Fibroblast of pulmonary artery (primary cell): Measurements from ENCODE around the gene PHETA1.

Experiments used
- DNase-seq: peaks from one replicate; pipeline ENCODE4 v3.0.0-alpha.2; 2010; ENCODE audit warnings: low read depth
- H3K4me3 ChIP-seq: replicated peaks from 2 replicates; pipeline ENCODE4 v1.5.1; 2011; ENCODE audit warnings: low read depth, mild to moderate bottlenecking, control low read depth, low read length, moderate library complexity
- TF ChIP-seq, protein P1 (sequence below): IDR thresholded peaks from 2 replicates; pipeline ENCODE4 v1.5.1; 2011; ENCODE audit warnings: mild to moderate bottlenecking, control low read depth, low read length, inconsistent platforms; ENCODE audit errors: missing control alignments

Gene PHETA1

DNA sequence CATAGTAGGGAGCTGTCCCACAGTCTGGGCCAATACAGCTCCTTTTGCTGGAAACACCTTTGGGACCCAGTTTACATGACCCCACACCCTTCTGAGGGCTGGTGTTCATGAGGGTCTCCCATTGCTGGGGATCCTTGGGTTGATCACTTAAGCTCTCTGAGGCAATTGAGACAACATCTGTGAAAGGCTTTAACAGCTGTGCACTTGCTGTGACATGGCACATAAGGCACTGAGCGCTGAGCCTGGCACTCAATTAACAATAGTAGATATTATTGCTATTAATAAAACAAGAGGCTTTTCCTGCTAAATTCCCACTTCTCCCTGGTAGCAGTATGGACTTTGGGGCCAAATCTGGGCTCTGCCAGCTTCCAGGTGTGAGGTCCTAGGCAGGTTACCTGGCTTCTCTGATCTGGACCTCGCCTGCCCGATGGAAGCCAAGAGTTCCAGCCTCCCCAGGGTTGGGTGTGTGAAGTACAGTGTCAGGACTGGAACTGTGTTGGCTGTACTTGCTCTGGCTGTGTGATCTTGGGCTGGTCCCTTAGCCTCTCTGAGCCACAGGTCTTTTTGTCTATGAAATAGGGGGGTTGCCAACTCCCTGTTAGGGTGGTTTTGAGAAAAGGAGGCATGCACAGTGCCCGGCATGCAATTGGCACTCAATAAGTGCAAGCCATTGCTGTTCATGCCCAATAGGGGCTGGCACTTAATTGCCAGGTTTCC lies 39.9 kb upstream of the PHETA1 start:
- TF ChIP-seq, protein P1, sequence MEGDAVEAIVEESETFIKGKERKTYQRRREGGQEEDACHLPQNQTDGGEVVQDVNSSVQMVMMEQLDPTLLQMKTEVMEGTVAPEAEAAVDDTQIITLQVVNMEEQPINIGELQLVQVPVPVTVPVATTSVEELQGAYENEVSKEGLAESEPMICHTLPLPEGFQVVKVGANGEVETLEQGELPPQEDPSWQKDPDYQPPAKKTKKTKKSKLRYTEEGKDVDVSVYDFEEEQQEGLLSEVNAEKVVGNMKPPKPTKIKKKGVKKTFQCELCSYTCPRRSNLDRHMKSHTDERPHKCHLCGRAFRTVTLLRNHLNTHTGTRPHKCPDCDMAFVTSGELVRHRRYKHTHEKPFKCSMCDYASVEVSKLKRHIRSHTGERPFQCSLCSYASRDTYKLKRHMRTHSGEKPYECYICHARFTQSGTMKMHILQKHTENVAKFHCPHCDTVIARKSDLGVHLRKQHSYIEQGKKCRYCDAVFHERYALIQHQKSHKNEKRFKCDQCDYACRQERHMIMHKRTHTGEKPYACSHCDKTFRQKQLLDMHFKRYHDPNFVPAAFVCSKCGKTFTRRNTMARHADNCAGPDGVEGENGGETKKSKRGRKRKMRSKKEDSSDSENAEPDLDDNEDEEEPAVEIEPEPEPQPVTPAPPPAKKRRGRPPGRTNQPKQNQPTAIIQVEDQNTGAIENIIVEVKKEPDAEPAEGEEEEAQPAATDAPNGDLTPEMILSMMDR: no peak
- DNase-seq: no peak
- peak overlapping the region; percentile 90 for H3K4me3 ChIP-seq

DNA sequence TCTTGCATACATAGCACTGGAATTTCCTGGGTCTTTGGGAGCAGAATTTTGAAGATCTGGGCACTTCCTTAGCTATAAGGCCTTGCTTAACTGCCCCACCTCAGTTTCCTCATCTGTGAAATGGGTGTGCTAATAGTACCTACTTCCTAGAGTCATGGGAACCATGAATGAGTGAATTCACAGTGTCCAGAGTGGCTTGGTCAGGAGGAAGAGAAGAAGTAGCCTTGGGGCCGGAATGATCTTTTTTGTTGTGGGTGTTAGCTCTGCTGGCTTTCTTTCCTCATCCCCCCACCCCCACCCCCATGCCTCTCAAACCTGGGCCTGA lies 39.2 kb upstream of the PHETA1 start:
- TF ChIP-seq, protein P1: no peak
- DNase-seq: no peak
- peak overlapping the region; percentile 90 for H3K4me3 ChIP-seq

DNA sequence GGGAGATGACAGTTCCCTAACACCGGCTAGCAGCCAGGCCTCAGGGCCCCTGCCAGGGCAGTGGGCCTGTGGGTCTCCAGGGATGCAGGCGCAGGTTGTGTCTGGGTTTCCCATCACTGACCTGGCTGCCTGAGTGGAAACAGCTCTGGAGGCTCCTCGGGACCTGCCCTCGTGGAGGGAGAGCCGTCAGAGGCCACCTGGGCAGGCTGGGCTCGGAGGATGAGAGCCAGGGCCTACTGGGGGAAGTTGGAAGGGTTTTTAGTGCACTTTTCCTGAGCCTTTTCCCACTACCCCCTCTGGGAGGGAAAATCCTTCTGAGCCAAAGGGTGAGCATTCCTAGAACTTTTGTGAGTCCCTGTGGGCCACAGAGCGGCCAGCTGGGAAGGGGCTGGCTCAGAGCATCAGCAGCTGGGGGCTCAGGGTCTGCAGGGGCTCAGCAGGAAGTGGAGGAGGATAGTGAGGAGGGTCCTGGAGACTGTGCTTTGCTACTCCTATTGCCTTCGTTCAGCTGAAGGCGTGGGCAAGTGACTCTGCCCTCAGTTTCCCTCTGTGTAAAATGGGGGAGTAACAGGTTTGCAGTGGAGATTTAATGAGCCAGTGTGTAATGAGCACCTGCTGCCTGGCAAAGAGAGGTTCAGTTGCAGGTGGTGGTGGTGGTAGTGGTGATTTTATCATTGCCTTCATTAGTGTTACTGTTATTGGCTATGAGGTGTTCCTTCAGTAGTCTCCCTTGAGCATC lies 38.7 kb upstream of the PHETA1 start:
- DNase-seq: no peak

DNA sequence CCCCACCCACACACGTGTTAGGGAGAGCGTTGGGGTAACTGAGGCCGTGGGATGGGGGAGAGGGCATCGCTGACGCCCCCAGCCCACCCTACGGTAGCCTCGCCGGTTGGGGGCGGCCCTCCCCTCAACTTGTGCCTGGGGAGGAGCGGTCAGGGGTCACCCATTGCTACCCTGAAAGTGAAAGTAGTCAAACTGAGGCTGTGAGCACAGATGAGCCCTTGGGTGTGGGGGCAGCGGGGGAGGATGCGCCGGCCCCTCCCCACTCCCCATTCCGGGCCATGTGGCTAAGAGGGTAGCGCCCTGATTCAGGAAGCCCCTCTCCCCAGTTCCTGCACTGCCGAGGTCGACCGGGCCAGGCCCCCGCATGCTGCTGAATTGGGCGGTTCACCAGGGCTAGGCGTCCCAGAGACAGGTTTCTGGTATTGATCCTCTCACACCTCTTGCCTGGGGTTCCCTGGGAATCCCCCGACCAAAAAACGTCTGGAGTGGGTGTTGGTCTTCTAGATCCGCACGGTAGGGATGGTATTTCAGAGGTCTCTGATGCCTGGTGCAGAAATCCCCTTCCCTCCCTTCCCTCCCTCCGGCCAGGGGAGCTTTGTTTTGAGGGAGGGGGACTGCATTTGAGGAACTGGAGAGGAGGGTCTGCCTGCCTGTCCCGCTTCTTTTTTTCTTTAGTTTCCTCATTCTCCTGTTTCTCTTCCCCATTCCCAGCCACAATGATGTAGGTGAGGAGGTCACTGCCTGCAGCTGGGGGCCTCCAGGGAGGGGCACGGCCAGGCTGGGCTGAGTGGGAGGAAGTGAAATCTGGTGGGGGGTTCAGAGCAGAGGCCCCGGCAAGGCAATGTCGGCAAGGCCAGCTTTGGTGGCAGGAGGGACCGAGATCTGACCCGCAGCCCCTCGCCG lies 37.8 kb upstream of the PHETA1 start:
- DNase-seq: no peak
- peak overlapping the region; percentile 90 for H3K4me3 ChIP-seq
- TF ChIP-seq, protein P1: no peak

More for the DNA sequence above, 38.7 kb upstream of the PHETA1 start:
- TF ChIP-seq, protein P1: no peak
- H3K4me3 ChIP-seq: peak overlapping the region; percentile 90

DNA sequence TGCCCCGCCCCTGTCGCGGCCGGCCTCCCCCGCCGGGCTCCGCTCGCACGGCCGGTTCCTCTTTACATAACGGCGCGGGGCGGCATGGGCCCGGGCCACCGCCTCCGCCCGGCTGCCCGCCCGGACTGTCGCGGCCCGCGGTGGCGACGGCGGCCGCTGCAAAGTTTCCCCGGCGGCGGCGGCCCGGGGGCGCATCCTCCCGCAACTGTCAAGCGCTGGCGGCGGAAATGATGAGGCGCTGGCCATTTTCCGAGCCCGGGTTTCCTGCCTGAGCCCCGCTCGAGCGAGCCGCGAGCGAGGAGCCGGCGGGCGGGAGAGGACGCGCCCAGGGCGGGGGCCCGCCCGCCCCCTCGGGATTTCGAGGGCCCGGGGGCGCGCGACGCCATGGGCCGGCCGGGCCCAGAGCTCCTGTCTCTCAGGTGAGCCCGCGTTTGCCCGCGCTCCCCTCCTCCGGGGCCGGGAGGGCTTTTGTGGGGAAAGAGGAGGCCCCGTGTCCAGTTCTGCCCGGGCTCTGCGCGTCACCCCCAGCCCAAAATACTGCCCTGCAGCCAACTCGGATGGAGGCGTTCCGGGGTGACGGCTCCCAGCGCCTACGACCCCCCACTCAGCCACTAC lies 37.1 kb upstream of the PHETA1 start, which contains the start of gene SH2B3:
Gene SH2B3, plus strand, starts transcription at position 65 of the 615 bp plus-strand sequence. CDS start 12,223 bp downstream, outside the sequence.
- TF ChIP-seq, protein P1: no peak
- peak within 1 kb of the TSS; percentile 90 for H3K4me3 ChIP-seq
- DNase-seq: no peak

DNA sequence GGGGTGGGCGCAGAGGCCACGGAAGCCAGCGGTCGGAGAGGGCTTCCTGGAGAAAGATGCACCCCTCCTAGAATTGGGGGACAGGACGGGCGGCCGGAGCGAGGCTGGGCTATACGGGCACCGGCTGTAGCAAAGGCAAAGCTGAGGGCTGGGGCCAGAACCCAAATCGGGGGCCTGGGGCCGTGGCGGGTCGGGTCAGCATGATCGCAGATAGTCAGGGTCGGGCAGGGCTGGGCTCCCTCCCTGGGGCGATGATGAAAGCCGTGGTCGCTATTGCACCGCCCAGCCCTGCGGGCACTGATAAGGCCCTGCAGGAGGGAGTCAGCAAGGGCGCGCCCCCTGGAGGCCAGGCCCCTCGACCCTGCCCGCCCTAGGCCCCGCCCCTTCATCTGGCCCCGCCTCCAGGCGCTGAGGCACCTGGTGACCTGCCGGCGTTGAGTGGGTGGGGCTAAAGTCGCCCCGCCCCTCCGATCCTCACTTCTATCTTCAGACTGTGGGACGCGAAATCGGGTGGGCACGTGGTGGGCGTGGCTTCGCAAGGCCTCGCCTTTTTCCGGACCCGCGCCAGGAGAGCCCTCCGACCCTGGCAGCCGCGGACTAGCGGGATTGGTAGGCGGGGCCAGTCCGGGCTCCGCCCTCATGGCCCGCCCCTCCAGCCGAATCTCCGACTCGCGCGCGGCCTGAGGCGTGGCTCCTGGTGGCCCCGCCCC lies 36.4 kb upstream of the PHETA1 start:
- TF ChIP-seq, protein P1: peak; percentile 24
- DNase-seq: peak; percentile 96
- H3K4me3 ChIP-seq: peak overlapping the region; percentile 54
